Activated naive CD4-positive, alpha-beta T cell (primary cell): ENCODE data around the gene MRPL22.
"Not testable (repeated sequence)": the region's sequence is repeated elsewhere in the genome, so short reads cannot be mapped to it uniquely, and the experiment has no call there.

ENCODE experiments used
- DNase-seq, 4 experiments: peaks; one replicate each; lab custom pipeline; 2025; lab: John Stamatoyannopoulos, UW

MRPL22 gene

DNA sequence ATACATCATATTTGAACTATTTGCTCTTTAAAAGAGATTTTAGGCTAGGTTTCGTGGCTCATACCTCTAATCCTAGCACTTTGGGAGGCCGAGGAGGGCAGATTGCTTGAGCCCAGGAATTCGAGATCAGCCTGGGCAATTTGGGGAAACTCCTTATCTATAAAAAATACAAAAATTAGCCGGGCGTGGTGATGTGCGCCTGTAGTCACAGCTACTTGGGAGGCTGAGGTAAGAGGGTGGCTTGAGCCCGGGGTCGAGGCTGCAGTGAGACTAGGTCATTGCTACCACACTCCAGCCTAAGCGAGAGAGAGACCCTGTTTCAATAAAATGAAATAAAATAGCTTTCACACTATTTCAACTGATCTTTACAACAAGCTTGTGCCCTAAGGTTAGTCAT, 500 bp upstream of the MRPL22 start:
- DNase-seq = no peak

DNA sequence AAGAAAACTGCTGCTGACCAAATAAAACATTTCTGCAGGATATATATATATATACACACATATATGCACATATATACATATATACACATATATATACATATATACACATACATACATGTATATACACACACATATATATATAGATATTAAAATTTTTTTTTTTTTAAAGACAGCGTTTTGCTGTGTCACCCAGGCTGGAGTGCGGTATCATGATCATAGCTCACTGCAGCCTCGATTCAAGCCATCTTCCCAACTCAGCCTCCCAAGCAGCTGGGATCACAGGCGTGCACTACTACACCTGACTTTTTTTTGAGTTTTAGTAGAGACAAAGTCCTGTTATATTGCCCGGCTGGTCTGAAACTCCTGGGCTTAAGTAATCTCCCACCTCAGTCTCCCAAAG, 2.7 kb downstream of the MRPL22 start:
- DNase-seq = no peak

DNA sequence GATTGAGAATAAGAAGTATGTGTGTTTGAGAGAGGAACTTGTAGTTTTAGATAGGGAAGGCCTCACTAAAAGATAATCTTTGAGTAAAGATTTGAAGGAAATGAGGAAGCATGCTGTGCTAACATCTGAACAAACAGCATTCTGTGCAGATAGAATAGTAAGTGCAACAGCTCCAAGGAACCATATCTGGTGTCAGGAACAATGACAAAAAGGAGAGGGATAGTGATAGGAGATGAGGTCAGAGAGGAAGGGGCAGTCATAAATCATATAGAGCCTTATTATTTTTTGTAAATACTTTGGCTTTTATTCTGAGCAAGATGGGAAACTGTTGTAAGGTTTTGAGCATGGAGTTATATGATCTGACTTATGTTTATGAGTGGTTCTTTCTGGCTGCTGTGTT, 3.8 kb downstream of the MRPL22 start:
- DNase-seq = no peak

DNA sequence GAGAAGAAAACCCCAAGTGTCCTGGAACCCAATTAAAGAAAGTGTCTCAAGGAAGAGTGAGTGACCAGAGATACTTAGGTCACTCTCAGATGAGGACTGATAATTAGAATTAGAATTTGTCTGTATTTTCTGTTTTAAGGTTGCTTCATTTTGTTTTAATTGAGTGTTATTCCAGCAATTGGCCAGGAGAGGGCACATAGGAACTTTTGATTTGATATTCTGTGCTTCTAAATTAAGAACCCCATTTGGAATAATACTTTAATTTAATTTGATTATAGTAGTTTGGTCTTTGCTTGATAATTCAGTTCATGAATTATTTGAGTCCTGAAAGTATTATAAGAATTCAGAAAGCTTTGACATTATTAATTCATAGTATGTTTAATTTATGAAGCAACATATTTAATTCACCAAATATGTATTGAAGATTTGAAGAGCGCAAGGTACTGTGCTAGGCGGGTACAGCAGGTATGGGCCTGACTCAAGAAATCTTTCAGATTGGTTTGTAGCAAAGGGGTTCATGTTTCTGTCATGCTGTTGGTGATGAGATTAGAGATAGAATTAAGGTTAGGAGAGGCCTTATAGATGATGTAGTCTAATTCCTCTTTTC, 4.9 kb downstream of the MRPL22 start:
- no peak for DNase-seq

DNA sequence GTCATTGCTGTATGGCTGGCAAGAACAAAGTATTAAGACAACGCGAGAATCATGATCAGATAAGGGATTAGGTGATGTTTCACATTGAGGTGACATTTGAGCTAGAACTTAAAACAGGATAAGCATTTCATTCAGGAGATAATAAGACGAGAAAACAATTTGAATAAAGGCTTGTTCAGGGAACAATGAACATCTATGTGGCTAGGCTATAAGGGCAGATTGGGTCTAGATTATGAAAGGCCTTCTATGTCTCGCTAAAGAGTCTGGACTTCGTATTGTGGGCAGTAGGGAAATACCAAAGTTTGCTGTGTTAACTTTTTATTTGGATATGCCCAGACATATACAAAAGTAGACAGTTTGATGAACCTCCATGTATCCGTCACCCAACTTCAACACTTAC, 6.9 kb downstream of the MRPL22 start:
- no peak for DNase-seq

DNA sequence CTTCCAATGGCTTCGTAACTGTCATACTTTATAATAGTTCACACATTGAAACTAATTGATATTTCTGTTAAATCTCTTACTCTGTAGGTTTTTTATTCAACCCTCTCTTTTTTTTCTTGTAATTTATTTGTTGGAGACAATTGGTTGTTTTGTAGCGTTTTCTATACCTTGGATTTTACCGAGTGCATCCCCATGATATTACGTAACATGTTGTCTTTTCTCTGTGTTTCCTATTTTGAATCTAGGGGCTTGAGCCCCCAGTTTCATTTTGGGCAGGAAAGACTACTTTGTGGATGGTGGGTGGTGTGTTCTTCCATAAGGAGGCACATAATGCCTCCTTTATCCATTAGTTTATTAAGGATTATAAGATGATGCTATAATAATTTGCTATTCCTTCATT, 7.4 kb downstream of the MRPL22 start:
- DNase-seq = no peak

DNA sequence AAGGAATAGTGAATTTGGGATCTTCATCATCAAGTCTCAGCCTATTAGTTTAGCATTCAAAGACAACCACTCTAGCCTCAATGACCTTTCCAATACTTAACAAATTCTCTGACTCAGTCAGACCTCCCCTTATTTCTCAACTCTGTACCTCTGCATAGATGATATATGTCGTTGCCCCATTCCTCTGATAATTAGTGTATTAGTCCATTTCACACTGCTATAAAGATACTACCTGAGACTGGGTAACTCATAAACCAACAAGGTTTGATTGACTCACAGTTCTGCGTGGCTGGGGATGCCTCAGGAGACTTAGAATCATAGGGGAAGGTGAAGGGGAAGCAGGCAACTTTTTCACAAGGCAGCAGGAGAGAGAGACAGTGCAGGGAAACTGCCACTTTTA, 8.9 kb downstream of the MRPL22 start:
- DNase-seq = no peak

DNA sequence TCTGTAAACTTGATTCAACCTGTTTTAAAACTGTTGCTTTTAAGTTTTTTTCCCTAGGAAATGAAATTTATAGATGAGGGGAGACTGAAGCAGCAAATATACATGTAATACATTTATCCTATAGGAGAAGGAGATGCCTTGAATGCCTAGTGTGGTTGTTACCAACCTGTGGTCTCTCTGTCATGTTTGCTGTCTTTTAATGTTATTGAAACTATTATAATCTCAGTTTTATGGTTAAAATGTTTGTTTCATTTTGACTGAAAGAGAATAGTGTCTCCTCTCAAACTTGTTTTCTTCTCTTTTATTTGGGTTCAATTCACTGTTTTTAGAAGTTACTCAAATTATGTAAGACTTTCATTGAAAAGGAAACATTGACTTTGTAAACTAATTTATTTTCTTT, 15.8 kb downstream of the MRPL22 start:
- no peak for DNase-seq

DNA sequence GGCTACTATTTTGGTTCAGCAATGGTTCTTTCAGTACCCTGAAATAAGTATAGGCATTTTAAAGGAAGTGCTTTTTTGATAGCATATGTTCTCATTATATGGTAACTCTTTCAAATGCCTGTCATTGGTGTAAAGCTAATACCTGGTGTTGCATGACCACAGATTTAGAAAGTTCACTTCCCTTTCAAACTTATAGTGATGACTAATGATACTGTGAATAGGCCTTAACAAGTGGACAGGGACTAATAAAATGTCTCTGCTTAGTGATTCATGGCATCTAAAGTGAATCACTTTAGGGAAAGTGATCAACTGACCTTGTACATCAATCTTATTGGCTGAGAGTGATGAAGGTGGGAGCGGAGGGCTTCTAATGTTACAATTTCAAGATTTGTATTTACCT, 21.6 kb downstream of the MRPL22 start:
- DNase-seq = no peak

DNA sequence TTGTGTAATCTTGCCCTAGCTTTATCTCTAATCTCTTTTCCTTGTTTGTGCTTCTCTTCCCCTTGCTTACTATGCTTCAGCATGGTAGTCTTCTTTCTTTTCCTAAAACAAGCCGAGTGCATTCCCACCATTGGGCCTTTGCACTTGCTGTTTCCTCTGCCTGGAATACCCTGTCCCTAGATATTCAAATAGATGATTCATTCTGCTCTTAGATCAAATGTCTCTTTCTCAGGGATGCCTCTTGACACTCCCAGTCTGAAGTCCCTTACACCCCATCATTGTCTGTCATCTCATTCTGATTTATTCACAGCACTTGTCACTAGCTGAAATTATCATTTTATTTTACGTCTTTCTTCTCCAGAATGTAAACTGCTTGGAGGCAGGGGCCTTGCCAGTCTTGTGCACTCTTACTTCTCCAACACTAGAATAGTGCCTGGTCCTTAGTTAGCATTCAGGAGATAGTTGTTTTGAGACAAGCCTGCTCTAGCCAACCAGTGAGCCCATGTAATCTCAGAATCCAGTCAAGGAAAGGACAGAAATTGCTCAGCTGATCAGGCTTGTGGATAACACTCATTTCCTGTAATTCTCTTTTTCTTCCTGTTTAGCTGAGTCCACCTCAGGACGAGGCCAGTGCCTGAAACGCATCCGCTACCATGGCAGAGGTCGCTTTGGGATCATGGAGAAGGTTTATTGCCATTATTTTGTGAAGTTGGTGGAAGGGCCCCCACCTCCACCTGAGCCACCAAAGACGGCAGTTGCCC, 25.4 kb downstream of the MRPL22 start:
- no peak for DNase-seq

DNA sequence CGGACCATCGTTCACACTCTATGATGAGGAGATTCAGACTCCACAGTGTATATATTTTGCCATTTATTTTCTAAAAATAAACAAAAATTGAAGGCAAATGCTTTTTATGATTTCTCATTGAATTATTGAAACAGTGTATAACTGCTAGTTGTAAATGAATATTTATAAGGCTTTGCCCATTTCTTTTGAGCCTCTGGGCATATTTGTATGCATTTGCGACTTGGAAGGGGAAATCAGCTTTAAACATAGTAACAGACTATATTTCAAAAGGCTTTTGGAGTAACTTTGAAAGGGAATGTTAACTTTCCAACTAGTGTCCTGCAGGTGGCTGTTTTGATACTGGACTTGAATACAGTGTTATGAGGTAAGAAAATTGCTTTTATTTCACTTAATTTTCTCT, 26.0 kb downstream of the MRPL22 start:
- DNase-seq = no peak

DNA sequence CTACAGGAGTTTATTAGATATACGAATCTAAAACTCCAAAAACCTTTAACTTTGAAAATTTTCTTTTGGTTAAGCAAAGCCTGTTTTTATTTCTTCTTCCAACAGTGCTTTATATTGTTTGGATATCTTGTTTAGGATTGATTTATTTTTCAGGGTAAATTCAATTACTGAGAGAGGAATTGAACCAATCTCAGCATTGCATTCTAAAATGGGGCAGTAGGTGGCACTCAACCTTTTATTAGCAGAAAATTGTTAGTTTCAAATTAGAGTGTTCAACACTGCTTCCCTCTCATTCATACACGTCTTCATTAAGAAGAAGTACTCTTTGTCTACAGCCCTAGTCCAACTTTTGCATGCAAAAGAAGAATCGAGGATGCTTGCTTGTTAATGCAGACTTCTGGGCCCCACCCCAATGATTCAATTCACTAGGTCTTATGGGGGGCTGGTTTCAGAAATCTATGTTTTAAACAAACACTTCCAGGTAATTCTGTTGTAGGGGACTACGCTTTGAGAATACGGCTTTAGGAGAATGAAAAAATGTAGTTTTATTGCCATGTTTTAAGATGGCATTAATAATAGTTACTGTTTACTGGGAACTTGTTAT, 26.6 kb downstream of the MRPL22 start:
- no peak for DNase-seq

GRCh38 chr5:154968953-154969352, 28.1 kb downstream of the MRPL22 start:
- no peak for DNase-seq

DNA sequence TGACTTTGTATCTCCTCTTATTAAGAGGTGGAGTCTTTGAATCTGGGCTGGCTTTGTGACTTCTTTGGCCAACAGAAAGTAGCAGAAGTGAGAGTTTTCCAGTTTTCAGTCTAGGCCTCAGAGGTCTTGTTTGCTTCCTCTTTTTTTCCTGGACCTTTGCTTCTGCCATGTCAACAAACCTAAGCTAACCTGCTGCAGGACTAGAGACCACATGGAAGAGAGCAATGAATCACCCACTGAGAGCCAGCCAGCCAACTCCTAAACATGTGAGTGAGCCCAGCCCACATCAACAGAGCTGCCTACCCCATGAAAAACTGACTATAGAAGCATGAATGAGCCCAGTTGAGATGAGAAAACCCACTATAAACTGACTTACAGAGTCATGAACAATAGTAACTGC, 29.9 kb downstream of the MRPL22 start:
- no peak for DNase-seq

GRCh38 chr5:154971501-154971900, 30.6 kb downstream of the MRPL22 start:
- DNase-seq = no peak

GRCh38 chr5:154972476-154973080, 31.7 kb downstream of the MRPL22 start:
- DNase-seq = no peak

- DNase-seq = not testable (repeated sequence)
Observed at GRCh38 chr5:154976082-154976481, 35.2 kb downstream of the MRPL22 start.

DNA sequence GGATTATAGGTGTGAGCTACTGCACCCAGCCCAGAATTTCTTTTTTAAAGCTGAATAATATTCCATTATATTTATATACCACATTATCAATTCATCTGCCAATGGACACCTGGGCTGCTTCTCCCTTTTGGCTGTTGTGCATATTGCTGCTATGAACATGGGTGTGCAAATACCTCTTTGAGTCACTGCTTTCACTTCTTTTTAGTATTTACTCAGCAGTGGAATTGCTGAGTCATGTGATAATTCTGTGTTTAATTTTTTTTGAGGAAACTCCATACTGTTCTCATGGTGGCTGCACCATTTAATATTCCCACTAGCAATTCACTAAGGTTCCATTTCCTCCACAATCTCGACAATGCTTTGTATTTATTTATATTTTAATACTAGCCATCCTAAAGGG, 36.5 kb downstream of the MRPL22 start:
- DNase-seq = no peak

DNA sequence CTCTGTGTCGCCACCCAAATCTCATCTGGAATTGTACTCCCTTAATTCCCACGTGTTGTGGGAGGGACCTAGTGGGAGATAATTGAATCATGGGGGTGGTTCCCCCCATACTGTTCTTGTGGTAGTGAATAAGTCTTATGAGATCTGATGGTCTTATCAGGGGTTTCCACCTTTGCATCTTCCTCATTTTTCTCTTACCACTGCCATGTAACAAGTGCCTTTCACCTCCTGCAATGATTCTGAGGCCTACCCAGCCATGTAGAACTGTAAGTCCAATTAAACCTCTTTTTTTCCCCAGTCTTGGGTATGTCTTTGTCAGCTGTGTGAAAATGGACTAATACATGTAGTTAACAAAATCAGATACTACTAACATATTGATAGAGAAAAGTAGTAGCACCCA, 37.4 kb downstream of the MRPL22 start:
- not testable (repeated sequence) for DNase-seq

DNA sequence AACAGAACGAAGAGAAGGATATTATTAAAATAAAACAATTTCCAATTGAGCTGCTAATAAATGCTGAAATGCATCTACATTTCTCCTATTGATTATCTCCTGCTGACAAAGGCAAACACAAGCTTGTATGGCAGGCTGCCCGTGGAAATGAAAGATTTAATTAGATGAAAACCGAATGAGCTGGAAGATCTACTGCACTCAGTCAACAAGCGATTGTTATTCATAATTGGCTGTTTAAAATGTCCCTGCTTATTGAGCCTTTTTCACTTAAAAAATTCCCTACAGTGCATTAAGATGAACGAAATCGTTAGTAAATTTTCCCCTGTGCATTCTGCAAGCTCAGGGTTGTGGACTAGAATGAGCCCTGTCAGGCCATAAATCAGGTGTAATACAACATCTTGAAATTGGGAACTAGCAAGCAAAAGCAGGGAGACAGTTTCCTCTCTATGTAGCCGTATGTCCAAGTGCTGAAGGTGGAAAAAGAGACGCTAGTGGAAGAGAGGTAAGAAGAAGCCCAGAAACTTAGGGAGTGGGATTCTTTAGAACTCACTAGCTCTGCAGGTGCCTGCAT, 44.2 kb downstream of the MRPL22 start:
- no peak for DNase-seq

GRCh38 chr5:154986151-154986550, 45.3 kb downstream of the MRPL22 start:
- DNase-seq = no peak

DNA sequence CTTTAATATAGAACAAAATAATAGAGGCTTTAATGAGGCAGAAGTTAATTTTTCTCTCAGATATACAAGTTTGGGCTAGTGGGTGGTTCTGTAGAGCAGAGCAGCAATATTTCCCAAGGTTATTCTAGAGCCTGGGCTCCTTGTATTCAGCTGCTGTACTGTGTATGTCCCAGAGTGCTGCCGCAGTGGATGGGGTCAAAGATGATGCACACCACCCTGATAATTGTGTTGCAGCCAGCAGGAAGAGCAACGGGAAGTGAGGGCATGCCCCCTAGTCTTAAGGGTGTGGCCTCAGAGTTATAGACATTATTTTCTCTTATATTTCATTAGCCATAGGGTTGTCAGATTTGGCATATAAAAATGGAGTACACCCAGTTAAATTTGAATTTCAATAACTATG, 48.8 kb downstream of the MRPL22 start:
- DNase-seq = no peak

- no peak for DNase-seq
Observed at GRCh38 chr5:154993461-154993860, 52.6 kb downstream of the MRPL22 start.
